Ureter (tissue), 1 donor: ENCODE data around the gene GLT8D2. TPM values are rescaled to one million over a fixed set of nuclear protein-coding genes. Genes with fewer than 3 reads are reported as not detected.
A peak's percentile ranks its signal among the peaks of the same experiment; 100 is the strongest.

Experiments used
- DNase-seq: peaks from one replicate; pipeline ENCODE4 v3.0.0-alpha.2; 2020; ENCODE audit warnings: low spot score
- total RNA-seq: library from RNA; stranded (reverse); gene quantifications from one replicate; pipeline ENCODE4 v1.2.4, GENCODE V29; 2023
- donor health status: DM: yes; HTN: yes; CAD: no.

Gene GLT8D2, protein sequence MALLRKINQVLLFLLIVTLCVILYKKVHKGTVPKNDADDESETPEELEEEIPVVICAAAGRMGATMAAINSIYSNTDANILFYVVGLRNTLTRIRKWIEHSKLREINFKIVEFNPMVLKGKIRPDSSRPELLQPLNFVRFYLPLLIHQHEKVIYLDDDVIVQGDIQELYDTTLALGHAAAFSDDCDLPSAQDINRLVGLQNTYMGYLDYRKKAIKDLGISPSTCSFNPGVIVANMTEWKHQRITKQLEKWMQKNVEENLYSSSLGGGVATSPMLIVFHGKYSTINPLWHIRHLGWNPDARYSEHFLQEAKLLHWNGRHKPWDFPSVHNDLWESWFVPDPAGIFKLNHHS
- total RNA-seq = 13.3 TPM

DNA sequence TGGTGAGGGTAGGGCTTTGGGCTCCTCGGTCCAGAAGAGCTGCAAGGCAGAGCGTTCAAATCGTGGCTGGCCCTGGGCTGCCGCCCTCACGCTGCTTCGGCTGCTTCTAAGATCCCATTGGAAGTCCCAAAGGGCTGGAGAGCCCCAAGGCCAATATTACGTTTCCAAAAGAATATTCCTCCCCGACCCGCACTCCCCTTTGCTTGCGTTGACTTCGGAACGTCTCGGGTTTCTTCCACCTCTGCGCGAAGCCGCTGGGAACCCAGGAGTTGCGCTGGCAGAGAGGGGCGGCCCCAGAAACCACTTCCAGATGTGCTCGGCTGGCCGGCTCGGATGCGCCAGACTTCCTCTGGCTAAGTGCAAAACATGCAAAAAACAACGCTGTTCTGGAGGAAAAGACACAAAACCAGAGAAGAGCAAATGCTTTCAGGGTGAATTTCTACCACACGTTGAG is at the start of gene GLT8D2:
TSS of gene GLT8D2 (minus strand) at position 285 of the 454 bp plus-strand sequence. CDS start 30,539 bp downstream, outside the sequence.
- DNase-seq = peak; percentile 55

DNA sequence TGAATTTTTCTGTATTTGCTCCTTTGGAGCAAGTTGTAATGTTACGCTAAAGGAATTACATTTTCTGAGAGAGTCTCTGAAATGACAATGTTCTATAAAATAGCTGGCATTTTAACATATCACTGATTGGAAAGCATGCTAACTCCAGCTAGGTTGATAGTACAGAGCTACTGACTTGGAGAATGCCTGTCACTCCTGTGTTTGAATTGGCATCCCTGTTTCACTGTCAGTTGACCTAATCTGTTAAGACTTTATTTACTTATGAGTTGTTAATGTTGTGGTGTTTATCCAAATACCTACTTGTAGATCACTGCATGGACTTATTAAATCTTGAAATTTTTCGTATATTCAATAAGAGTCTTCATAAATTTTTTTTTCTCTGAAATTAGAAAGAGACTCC is 48.0 kb upstream of the GLT8D2 start:
- no peak for DNase-seq

DNA sequence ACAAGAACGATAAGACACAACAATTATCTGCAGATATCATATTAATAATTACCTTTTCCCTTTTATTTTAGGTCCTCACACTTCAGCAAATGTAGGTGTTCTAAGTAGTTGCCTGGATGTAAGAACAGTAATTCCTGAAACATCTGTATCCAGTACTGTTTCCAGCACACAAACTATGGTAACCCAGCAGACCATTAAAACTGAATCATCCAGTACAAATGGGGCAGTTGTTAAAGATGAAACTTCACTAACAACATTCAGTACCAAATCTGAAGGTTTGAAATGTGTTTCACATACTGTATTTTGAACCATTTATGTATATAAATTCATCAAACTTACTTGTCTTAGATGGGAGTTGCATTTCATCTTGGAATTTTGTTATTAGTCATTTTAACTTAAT is 45.3 kb upstream of the GLT8D2 start:
- DNase-seq = no peak

DNA sequence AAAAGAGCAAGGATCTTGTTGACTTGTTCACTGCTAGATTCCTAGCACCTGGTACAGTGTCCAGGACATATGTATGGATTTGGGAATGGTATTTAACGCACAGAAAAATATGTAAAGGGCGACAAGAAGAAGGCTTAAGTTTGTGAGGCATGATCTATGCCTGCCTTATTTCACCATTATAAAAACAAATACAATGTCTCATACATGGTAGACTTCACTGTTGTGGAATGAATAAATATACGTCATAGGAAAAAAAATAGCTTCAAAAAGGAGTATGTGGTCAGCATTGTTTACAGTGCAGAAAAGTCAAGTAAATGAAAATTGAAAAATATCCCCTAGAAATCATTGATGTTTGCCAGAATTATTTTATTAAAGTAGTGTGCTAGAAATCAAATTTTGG is 44.3 kb upstream of the GLT8D2 start:
- DNase-seq = no peak

DNA sequence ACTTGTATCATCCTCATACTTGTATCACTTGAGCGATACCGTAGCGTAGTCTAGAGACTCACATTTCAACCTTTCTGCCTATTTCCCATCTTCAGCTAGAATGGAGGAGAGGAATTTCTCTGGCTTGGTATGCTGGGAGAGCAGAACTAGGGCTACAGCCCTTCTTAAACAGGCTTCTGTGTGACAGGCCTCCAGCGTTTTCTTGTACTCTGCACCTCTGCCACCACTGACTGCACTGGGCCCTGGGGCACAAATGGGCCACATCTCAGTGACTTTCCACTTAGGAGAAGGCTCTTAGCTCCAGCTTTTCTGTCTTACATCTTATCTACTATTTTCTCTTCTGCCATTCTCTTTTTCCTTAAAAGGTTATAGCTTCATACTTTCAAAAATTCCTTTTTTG is 41.1 kb upstream of the GLT8D2 start:
- DNase-seq = no peak

DNA sequence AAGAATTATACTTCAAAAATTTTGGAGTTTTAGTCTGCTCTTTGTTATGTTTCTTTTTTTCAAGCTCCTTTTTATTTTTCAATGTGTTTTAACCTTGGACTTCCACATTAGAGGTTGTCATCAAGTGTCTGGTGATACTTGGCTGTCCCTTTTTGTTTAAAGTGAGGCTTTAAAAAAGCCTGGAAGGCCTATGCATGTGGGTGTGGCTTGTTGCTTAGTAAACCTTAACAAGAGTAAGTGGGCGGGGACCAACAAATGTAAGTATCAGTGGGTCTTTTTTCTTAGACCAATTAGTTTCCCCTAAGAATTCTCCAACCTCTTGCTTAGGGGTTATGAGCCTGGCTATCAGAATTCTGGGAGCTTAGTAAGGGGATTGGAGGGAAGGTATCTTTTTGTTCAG is 40.7 kb upstream of the GLT8D2 start:
- DNase-seq = no peak

DNA sequence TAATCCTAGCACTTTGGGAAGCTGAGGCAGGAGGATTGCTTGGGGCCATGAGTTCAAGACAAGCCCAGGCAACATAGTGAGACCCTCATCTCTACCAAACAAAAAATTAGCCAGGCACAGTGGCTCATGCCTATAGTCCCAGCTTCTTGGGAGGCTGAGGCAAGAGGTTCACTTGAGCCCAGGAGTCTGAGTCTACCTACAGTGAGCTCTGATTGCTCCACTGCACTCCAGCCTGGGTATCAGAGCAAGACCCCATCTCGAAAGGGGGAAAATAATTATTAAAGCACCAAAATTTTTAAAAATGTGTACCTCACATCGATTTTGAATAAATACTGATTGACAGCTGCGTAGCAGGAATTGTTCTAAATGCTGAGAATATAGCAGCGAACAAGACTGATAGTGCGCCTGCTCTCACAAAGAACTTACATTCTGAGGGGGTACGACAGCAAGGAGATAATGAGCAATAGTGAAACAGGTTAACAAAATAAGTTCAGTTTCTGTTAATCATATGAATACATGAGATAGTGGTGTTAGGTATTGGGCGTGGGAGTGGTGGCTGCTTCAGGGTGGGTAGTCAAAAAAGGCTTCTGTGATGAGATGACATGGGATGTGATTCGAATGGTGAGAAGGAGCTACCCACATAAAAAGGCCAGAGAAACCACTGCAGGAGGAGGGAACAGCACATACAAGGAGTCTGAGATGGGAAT is 33.9 kb upstream of the GLT8D2 start:
- DNase-seq = no peak

DNA sequence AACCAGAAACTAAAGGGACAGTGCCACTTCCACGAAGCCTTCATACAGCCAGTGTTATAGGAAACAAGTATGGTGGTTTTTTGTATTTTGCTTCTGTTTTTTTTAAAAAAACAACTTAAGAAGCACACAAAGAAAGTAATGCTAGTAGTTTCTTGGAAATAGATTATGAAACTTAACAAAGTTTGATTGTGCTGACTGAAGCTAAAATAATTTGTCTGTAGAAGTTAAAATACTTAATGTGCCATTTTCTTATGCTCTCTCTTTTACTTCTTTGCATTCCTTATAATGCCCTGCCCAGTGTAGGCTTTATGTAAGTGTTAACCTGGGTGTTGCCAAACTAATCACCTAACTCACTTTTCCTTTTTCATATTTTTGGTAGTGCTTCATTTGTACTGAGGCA is 30.8 kb upstream of the GLT8D2 start:
- no peak for DNase-seq

DNA sequence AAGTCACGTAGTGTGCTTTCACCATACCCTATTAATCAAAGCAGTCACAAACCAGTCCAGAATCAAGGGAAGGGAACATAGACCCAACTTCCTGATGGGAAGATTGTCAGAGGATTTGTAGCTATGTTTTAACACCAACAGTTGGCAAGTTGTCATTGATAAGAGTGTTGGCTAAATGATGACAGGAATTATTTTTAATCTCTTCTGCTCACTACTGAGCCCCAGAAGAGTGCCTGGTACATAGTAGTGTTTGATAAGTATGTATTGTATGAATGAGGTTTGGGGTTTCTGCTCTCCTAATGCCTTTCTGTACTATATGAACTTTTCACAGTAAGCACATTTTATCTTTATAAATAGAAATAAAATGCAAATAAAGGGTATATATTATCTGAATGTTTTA is 29.0 kb upstream of the GLT8D2 start:
- DNase-seq = no peak

DNA sequence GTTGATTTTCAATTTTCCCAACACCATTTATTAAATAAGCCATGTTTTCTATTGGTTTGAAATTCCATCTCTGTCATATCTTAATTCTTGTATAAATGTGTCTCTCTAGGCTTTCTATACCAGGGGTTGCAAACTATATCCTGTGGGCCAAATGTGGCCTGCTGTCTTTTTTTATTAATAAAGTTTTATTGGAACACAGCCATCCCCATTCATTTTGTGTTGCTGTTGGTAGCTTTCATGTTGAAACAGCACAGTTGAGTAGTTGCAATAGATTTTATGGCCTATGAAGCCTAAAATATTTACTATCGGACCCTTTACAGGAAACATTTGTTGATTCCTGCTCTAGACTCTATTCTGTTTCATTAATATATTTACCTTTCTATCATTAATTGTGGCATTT is 23.7 kb upstream of the GLT8D2 start:
- DNase-seq = no peak

DNA sequence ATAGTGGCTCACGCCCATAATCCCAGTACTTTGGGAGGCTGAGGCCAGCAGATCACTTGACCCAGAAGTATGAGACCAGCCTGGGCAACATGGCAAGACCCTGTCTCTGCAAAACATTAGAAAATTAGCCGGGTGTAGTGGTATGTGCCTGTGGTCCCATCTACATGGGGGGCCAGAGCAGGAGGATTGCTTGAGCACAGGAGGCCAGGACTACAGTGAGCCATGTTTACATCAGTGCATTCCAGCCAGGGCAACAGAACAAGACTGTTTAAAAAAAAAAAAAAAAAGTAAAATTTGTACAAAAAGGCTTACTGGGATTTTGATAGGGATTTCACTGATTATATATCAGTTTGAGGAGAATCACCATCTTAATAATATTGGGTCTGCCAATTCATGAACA is 22.1 kb upstream of the GLT8D2 start:
- no peak for DNase-seq

DNA sequence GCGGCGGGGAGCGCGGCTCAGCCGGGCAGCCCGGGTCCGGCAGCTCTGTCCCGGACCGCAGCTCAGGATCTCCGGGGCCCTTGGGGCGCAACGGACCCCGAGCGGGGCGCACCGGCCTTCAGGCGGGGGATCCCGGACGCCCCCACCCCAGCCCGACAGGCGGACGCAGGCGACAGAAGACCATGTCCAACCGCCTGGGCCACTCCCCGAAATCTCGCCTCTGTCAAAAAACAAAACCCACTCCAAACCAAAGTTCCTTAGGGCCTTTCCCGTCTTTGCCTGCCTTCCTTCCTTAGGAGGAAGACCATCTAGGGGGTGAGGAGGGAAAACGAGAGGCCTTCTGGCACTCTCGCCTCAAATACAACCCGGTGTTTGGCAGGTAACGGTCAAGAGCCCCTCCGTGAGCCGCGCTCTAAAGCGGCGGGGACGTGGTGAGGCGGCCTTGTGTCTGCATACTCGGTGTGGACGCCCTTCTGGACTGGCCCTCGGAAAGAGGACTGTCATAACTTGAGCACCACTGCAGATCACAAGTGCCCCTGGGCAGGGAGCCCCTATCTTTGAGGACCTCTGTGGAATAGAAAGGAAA is 14.9 kb upstream of the GLT8D2 start:
- no peak for DNase-seq

DNA sequence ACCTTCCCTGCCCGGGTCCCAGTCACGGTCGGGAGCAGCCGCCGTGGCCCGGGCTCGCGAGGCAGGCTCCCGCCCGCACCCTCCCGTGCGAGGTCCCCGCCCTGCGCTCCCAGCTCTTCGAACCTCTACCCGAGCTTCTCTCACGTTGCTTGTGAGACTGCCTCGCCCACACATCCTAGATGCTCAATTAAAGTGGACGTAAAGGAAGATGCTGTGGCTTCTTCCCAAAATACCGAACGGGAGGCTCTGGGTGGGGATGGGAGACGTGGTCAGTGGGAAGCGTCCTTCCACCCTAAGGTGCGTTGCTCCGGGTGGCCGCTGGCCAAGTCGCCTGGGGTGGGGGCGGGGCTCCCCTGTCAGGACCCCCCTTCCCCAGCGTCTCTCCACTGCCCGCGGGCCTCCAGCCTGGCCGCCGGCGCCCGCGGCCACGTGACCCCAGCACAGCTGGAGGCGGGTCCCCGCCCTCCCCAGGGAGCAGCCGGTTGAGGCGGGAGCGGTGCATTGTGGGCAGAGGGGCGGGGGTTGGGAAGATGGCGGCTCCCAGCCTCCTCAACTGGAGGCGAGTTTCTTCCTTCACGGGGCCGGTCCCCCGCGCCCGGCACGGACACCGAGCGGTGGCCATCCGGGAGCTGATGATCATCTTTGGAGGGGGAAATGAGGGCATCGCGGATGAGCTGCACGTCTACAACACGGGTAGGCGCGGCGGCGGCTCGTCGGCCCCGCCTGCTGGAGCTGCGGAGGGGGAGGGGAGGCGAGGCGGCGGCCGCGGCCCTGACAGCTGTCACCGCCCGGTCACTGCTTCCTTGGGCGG is 14.2 kb upstream of the GLT8D2 start, which contains the start of gene HCFC2:
TSS of gene HCFC2 (plus strand) at position 501 of the 811 bp plus-strand sequence. CDS start at position 531, 30 bp downstream.
- peak; percentile 93 for DNase-seq

DNA sequence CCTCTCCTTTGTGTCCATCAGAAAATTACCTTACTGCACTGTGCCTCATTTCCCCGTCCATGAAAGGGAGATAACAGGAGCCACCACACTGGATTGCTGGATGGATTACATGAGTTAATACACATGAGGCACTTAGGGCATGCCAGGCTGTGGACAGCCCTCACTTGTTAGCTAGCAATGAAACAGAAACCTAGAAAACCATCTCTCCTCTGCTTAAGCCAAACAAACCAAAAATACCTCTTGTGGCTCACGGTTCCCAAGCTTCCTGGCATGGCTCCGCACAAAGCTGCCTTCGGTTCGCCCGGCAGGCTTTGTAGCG is 13.7 kb upstream of the GLT8D2 start:
- no peak for DNase-seq

DNA sequence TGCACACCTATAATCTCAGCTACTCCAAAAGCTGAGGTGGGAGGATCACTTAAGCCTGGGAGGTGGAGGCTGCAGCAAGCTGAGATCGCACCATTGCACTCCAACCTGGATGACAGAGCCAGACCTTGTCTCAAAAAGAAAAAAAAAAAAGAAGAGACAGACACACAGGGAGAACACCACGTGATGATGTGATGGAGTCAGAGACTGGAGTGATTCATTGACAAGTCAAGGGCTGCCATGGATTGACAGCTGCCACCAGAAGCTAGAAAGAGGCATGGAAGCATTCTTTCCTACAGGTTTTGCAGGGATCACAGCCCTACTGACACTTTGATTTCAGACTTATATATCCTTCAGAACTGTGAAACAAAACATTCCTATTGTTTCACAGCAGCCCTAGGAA is 10.8 kb upstream of the GLT8D2 start:
- DNase-seq = no peak

DNA sequence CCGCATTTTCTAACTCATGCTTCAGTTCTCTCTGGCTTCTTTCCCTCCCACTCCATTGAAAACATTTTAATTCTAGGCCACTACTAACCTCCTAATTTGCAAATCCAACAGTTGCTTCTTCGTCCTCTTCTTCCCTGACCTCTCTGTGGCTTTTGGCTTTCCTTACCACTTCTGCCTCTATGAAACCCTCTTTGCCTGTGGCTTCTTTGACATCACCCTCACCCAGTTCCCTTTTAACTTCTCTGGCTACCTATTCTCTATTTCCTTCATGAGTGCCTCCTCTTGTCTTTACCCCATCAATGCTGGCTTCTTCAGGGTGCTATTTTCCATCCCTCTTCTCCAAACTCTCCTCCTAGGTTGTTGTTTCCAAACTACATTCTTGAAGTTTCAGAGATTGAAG is 10.0 kb upstream of the GLT8D2 start:
- DNase-seq = no peak

DNA sequence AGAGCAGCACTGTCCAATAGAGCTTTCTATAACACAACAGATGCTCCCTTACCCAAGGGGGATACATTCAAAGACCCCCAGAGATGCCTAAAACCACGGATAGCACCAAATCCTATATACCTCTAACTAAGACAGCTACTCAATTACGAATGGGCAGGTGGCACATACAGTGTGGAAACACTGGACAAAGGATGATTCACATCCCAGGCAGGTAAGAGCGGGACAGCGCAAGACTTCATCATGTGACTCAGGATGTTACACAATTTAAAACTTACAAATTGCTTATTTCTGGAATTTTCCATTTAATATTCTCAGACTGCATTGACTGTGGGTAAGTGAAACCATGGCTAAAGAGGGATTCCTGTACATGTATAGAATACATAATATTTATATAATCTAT is 8.8 kb upstream of the GLT8D2 start:
- DNase-seq = no peak

DNA sequence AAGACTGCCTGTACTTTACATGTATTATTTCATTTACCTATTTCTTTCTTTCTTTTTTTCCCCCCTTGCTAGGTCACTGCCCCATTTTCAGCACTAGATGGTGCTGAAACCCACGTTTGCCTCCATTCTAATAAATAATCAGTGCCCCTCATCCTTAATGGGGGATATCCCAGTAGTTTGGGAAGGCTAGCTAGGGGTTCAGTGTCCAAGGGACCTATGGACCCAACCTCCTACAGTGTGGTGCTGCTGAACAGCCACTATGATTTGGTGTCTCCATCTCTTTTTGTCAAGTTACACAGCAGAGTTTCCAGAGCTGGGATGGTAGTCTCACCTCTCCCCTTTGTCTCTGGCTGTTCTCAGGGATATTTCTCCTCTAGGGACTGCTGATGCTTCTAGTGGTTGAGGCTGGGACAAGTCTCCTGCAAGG is 7.8 kb upstream of the GLT8D2 start:
- no peak for DNase-seq

DNA sequence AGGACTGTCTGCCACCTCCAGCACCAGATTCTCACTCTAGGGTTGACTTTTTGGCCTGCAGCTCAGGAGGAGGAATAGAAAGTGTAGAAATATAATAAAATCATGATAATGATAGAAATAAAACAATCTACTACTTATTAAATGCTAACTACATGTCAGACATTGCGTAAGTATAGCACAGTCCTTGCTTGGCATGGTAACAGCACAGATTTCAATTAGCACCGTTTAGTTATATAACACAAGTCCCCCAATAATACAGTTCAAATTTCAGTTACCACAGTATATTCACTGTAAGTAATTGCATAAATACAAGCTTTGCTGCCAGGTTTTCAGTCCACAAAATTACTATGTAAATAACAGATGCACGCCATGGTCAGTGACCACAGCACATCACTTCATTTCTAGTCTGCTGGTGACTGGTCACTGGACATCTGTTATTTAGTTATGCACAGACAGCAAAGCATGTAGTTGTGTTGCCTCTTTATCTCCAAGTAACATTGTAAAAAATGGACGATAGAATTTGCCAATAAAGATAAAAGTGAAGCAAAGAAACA is 6.5 kb upstream of the GLT8D2 start:
- DNase-seq = no peak

DNA sequence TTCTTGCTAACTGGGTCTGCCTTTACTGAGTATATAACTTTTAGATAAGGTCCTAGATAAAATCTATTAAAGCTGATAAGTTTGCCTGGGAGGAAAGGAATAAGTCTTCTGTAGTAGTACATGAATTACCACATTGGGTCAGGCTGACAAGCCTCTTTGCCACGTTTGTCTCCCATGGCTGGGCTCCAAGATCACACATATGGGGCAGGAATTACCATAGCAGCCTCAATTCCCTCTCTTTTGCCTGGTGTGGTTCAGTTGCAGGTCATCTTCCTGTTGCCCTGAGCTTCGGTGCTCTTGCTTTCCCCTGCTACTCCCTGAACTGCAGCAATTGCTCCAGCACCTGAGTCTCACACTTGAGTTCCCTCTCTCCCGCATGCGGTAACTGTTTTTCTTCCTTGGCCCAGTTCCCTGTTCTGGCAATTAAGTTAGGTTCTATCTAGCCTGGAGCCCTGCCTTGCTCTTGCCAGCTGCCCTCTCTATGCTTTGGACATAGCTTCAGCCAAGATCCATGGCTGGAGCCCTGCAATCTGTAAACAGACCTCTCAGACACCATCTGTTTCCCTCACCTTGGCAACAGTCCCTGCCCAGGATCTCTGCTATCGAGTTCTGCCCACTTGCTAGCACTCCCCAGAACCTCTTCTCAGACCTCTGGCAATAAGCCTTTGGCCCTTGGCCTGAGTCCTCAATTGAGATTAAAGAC is 5.8 kb upstream of the GLT8D2 start:
- DNase-seq = no peak

DNA sequence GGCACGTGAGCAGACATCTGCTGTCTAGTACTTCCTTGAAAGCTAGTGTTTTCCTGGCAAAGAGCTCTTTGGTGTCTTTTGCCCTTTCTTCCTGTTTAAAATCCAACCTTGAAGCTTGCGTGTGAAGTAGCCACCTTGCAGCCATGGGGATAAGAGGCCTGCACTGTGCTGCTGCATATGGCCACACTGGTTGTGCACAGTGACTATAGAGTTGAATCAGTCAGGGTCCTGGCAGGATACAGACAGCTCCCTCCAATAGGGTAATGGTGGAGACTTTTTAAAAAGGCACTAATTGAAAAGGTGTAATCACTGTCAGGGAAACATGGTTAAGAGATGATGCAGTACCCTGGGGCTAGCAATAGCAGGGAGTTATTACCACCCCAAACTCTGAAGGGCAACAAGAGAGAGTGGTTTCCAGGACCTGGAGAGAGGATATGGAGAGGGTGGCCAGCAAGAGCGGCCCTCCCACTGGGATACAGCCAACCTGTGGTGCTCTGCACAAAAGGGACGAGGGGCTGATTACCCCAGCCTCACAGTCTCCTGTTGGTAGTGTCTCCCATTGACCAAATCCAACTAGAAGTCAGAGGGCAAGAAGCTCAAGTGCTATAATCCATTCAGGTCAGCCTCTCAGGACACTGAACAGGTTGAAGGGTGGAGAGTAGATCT is 4.8 kb upstream of the GLT8D2 start:
- no peak for DNase-seq
